Endothelial cell (in vitro differentiated cells): ENCODE data around the gene TREH. TPM values are rescaled to one million over a fixed set of nuclear protein-coding genes. Genes with fewer than 3 reads are reported as not detected.
A peak's percentile ranks its signal among the peaks of the same experiment; 100 is the strongest.

Experiments used
- DNase-seq: peaks from one replicate; pipeline ENCODE4 v3.0.0; 2021; ENCODE audit warnings: low spot score
- H3K27ac Mint-ChIP-seq: one replicate; pipeline ENCODE4 v1.8.0; 2021; ENCODE audit warnings: mixed read lengths, inconsistent platforms; ENCODE audit not compliant: unreplicated experiment
- H3K27me3 Mint-ChIP-seq: one replicate; pipeline ENCODE4 v1.8.0; 2021; ENCODE audit warnings: mild to moderate bottlenecking, moderate library complexity, mixed read lengths, inconsistent platforms; ENCODE audit not compliant: unreplicated experiment
- H3K36me3 Mint-ChIP-seq: one replicate; pipeline ENCODE4 v1.8.0; 2021; ENCODE audit warnings: mild to moderate bottlenecking, low read depth, mixed read lengths, inconsistent platforms; ENCODE audit not compliant: unreplicated experiment
- H3K4me1 Mint-ChIP-seq: one replicate; pipeline ENCODE4 v1.8.0; 2021; ENCODE audit warnings: mild to moderate bottlenecking, mixed read lengths, inconsistent platforms; ENCODE audit not compliant: unreplicated experiment
- H3K4me3 Mint-ChIP-seq: one replicate; pipeline ENCODE4 v1.8.0; 2021; ENCODE audit warnings: mild to moderate bottlenecking, mixed read lengths, inconsistent platforms; ENCODE audit not compliant: unreplicated experiment
- H3K9me3 Mint-ChIP-seq: one replicate; pipeline ENCODE4 v1.8.0; 2021; ENCODE audit warnings: mixed read lengths, inconsistent platforms; ENCODE audit not compliant: unreplicated experiment
- total RNA-seq: library from RNA; stranded (reverse); fragmentation: NEBNext Ultra II Directional; extraction: Animal tissue kit (Norgen Biotek cat#: 25700); gene quantifications from one replicate; pipeline ENCODE4 v1.2.1, GENCODE V29; 2021; ENCODE audit not compliant: unreplicated experiment
- TF ChIP-seq, protein P1 (sequence below): fragments of 200-600 bp; sonication (generic); IDR thresholded peaks from one replicate; pipeline ENCODE4 v1.5.0; 2021; ENCODE audit warnings: antibody characterized with exemption; ENCODE audit not compliant: unreplicated experiment

TREH gene
- total RNA-seq, 1 donor from 2014 or later = not detected

- no peak overlapping the region for H3K4me3 Mint-ChIP-seq
- peaks cover 6% of the 10 kb centered on the region for H3K27me3 Mint-ChIP-seq
- no peaks in the 10 kb centered on the region for H3K9me3 Mint-ChIP-seq
- DNase-seq = no peak
- peaks cover 8% of the 10 kb centered on the region for H3K4me1 Mint-ChIP-seq
- TF ChIP-seq, protein P1, sequence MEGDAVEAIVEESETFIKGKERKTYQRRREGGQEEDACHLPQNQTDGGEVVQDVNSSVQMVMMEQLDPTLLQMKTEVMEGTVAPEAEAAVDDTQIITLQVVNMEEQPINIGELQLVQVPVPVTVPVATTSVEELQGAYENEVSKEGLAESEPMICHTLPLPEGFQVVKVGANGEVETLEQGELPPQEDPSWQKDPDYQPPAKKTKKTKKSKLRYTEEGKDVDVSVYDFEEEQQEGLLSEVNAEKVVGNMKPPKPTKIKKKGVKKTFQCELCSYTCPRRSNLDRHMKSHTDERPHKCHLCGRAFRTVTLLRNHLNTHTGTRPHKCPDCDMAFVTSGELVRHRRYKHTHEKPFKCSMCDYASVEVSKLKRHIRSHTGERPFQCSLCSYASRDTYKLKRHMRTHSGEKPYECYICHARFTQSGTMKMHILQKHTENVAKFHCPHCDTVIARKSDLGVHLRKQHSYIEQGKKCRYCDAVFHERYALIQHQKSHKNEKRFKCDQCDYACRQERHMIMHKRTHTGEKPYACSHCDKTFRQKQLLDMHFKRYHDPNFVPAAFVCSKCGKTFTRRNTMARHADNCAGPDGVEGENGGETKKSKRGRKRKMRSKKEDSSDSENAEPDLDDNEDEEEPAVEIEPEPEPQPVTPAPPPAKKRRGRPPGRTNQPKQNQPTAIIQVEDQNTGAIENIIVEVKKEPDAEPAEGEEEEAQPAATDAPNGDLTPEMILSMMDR = no peak
- no peaks in the 10 kb centered on the region for H3K36me3 Mint-ChIP-seq
- peak overlapping the region; percentile 30 for H3K27ac Mint-ChIP-seq
These were observed 12.7 kb upstream of the TREH start for GRCh38 chr11:118691926-118692830.

- TF ChIP-seq, protein P1 = no peak
- Mint-ChIP-seq H3K4me3 (peak overlapping the region; percentile 43), H3K9me3 (no peaks in the 10 kb centered on the region), H3K27ac (peak overlapping the region; percentile 57), H3K36me3 (no peaks in the 10 kb centered on the region), H3K27me3 (peaks cover 6% of the 10 kb centered on the region), H3K4me1 (peaks cover 8% of the 10 kb centered on the region)
- DNase-seq = no peak
These were observed 11.3 kb upstream of the TREH start for GRCh38 chr11:118690553-118691304.

DNA sequence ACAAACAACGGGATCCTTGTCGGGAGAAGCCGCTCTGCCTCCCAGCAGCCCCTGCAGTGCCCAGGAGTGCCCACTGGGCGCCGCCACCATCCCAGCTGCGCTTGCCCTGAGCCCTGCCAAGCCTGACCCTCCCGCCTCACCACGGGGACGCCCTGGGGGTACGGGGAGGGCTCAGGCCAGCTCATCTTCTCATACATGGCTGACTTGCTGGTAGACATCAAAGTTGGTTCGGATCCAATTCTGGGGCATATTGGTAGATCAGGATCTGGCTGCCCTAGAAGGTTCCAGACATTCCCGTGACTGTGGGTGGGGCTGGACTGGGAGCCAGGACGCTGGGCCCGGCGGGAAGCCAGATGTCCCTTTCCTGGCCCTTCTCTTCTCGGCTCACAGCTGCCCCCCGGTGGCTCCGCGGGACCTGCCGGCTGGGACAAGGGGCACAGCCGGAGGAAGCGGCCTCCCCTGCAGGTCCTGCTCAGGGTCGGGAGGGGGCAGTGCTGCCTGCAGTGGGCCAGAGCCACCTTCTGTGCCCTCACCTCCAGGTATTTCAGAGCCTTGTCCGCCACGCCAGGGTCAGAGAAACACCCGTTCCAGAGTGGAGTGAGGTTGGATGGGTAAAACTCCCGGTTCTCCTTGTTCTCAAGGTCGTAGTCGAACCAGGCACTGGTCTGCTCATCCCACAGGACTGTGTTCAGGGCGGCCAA, 10.6 kb upstream of the TREH start:
- peaks cover 6% of the 10 kb centered on the region for H3K27me3 Mint-ChIP-seq
- H3K27ac Mint-ChIP-seq = peak overlapping the region; percentile 91
- TF ChIP-seq, protein P1 = peak; percentile 87
- H3K9me3 Mint-ChIP-seq = no peaks in the 10 kb centered on the region
- peak overlapping the region; percentile 86 for H3K4me3 Mint-ChIP-seq
- peaks cover 12% of the 10 kb centered on the region for H3K4me1 Mint-ChIP-seq
- peak; percentile 98 for DNase-seq
- no peaks in the 10 kb centered on the region for H3K36me3 Mint-ChIP-seq

- no peak for DNase-seq
- no peaks in the 10 kb centered on the region for H3K36me3 Mint-ChIP-seq
- no peaks in the 10 kb centered on the region for H3K9me3 Mint-ChIP-seq
- H3K4me1 Mint-ChIP-seq = peaks cover 12% of the 10 kb centered on the region
- TF ChIP-seq, protein P1 = no peak
- H3K27ac Mint-ChIP-seq = no peak overlapping the region
- no peak overlapping the region for H3K4me3 Mint-ChIP-seq
- peaks cover 6% of the 10 kb centered on the region for H3K27me3 Mint-ChIP-seq
These were observed 10.0 kb upstream of the TREH start for GRCh38 chr11:118689503-118689851.
